Posterior cingulate gyrus (tissue), 11 donors: ENCODE data around the gene WFDC8.
"Not testable (repeated sequence)": the region's sequence is repeated elsewhere in the genome, so short reads cannot be mapped to it uniquely, and the experiment has no call there.

Source experiments
- DNase-seq, 10 donors: peaks; one replicate each; pipeline versions ENCODE4 v3.0.0 to v3.0.0-alpha.2; 2020 to 2021; ENCODE audit warnings: mixed read lengths in 3 of 10
- intact Hi-C: fragments of 100-400 bp; cut with DNase I; formaldehyde crosslinking; loops from one replicate; pipeline ENCODE4 v1.15.1; 2023

WFDC8 gene

DNA sequence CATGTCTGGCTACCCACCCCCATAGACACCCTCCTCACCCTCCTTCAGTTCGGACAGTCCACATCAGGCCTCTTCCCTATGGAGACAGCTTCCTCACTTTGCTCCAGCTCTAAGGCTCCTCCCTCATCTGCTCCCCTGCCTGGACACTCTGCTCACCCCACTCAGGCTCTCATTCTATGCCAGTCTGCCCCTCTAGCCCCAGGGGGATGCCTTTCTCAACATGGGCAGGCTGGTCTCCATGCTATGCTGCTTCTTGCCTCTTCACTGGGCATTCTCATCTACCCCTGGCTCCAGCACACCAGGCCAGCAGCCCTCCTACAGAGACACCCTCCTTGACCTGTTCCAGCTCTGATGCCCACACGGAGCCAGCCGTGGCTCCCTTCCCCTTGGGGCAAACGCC, at the start of gene WFDC8:
TSS of gene WFDC8 (minus strand) at position 101 of the 400 bp plus-strand sequence. CDS start at position 64, 37 bp downstream.
- intact Hi-C loops, result no loop called here
- DNase-seq, result no peak

DNA sequence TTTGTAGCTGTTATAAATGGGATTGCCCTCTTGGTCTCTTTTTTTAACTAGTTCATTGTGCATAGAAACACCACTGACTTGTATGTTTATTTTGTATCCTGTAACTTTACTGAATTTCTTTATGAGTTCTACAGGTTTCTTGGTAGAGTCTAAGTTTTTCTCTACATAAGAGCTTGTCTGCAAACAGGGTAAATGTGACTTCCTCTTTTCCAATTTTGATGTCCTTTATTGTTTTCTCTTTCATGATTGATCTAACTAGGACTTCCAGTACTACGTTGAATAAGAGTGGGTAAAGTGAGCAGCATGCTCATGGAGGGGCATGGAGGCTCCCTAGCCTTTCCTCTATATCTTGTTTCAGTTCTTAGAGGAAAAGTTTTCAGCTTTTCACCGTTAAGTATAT, 47.5 kb upstream of the WFDC8 start:
- intact Hi-C loops, result no loop called here
- DNase-seq, result no peak

- no peak for DNase-seq
- intact Hi-C loops, result no loop called here
Observed at GRCh38 chr20:45621593-45621992, 42.5 kb upstream of the WFDC8 start.

GRCh38 chr20:45617591-45617990, 38.5 kb upstream of the WFDC8 start:
- DNase-seq, result no peak
- intact Hi-C loops, result no loop called here

DNA sequence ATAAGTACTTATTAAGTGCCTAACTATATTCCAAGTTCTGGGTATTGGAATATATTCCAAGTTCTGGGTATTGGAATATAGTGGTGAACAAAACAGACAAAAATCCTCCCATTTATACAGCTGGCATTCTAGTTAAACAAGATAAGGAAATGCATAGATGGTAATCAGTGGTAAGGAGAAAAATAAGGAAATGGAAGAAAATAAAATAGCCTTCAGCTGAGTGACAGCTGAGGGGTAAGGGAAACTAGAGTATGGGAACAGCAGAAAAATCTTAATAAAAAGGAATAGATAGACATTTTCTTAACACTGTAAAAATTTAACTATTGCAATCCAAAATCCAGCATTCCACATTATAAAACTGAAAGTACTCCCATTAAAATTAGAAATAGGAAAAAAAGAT, 33.2 kb upstream of the WFDC8 start:
- intact Hi-C loops, result no loop called here
- DNase-seq, result no peak

GRCh38 chr20:45611054-45611453, 32.0 kb upstream of the WFDC8 start:
- intact Hi-C loops, result no loop called here
- no peak for DNase-seq

DNA sequence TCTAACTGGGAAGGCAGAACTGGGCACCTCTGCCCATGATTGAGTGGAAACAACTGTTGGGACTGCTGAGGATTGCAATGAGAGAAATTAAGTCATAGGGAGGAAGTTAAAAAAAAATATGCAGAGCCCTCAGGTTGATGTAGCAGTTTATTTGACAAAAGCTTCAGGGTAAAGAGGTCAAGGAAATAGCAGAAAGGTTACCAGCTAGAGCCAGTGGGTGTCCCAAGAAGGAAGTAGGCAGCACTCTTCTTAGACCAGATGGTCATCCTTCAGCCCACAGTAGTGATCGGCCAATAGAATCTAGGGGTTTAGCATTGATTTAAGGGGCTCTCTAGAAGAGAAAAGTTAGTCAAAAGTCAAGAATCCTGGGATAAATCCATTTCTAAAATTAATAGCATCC, 28.7 kb upstream of the WFDC8 start:
- DNase-seq, result no peak
- intact Hi-C loops, result no loop called here

DNA sequence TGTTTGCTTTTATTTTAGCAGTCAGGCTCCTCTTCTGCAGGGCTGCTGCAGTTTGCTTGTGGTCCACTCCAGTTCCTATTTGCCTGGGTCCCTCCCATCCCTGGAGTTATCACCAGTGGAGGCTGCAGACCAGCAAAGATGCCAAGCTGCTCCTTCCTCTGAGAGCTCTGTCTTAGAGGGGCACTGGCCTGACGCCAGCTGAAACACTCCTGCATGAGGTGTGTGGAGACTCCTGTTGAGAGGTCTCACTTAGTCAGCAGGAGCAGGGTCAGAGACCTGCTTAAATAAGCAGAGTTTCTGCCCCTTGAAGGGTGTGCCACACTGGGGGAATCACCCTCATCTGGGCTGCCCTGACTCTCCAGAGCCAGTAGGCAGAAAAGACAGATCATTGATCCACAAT, 16.2 kb upstream of the WFDC8 start:
- peak in 1 of 10 donors; percentile 71 for DNase-seq
- intact Hi-C loops, result no loop called here

DNA sequence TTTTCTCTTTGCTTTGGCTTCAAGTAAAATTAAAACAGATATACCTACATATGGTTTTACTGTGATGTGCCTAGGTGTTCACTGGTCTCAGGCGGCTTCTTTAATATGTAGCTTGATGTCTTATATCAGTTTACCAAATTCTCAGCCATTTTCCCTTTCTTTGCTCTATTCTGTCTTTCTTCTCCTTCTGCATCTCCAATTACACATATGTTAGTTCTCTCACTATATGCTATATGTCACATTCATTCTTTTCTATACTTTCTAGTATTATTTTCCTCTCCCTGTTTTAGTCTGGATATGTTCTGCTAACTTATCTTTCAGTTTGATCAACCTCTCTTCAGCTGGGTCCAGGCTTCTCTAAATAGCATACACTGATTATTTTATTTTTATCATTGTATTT, 14.4 kb upstream of the WFDC8 start:
- intact Hi-C loops, result loop anchor here (2.0 kb wide), 1 partner anchor 177 kb away; no protein-coding TSS in a partner anchor
- DNase-seq, result no peak

GRCh38 chr20:45592574-45593189, 13.6 kb upstream of the WFDC8 start:
- intact Hi-C loops, result loop anchor here (2.0 kb wide), 1 partner anchor 178 kb away; no protein-coding TSS in a partner anchor
- DNase-seq, result no peak

- intact Hi-C loops, result no loop called here
- DNase-seq, result no peak
Observed at GRCh38 chr20:45589725-45590124, 10.6 kb upstream of the WFDC8 start.

DNA sequence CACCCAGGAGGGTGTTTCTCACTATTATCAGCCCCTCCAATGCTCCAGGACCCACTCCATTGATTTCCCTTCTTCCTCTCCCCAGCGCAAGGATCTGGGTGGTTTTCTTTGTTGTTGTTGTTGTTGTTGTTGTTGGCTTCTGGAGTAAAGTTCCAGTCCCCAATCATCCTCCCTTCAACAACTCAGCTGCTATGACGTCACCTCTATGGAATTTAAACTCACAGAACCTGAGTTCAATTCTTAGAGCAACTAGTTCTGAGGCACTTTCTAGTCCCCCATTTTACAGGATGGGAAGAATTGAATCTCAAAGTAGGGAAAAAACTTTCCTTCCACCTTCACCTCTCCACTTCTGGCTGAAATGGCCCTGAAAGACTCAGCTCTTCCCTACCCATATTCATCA, 9.7 kb upstream of the WFDC8 start:
- intact Hi-C loops, result no loop called here
- DNase-seq, result no peak

DNA sequence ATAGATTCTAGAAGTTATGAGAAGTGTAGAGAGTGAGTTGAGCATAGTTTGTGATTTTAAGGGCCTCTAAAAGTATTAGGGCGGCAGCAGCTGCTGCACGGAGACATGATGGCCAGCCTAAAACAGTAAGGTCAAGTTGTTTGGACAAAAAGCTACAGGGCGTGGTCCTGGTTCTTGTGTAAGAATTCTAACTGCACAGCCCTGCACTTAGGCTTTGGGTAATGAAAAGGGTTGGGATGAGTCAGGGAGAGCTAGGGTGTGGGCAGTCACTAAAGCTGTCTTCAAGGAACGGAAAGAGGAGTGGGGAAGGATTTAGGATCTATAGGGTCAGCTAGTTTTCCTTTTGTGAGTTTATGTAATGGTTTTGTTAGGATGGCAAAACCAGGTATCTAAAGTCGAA, 6.9 kb upstream of the WFDC8 start:
- DNase-seq, intact Hi-C loops: not testable (repeated sequence)

DNA sequence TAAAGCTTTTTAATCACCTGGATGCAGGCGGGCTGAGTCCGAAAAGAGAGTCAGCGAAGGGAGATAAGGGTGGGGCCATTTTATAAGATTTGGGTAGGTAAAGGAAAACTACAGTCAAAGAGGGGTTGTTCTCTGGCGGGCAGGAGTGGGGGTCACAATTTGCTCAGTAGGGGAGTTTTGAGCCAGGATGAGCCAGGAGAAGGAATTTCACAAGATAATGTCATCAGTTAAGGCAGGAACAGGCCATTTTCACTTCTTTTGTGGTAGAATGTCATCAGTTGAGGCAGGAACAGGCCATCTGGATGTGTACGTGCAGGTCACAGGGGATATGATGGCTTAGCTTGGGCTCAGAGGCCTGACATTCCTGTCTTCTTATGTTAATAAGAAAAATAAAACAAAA, 5.2 kb upstream of the WFDC8 start:
- intact Hi-C loops, DNase-seq: not testable (repeated sequence)

- DNase-seq, result no peak
- intact Hi-C loops, result no loop called here
Observed at GRCh38 chr20:45583502-45583901, 4.4 kb upstream of the WFDC8 start.

DNA sequence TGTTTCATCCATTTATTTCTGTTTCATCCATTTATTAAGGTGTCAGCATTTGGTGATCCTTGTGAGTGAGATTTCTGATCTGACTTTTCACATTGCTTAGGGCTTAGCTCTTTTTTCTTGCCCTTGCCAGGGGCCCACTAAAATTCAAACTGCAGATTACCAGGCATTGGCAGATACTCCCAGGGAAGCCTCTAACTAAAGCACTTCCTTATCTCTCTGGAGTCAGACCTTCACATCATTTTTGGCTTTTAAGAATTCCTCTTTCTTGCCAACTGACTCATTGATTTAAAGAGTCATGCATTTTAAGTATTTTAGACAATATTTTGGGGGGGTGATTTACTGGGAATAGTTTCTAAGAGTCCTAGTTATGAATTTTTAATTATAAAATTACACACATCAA, 2.6 kb upstream of the WFDC8 start:
- no peak for DNase-seq
- intact Hi-C loops, result no loop called here

DNA sequence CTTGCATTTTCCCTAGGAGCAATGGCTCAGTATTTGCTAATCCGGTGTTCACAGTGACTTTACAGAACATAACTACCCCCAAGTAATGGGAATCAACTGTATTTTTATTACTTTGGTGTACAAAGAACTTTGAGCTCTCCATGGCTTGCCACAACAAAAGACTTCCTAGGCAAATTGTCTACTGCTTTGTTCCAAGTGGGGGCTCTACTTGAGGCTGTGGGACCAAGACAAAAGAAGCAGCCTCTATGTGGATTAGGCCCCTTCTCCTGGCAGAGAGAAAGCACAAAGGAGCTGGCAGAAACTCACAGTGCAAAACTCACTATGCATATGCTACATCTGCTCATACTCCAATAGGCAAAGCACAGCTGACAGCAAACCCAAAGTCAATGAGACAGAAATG, 853 bp downstream of the WFDC8 start:
- intact Hi-C loops, result no loop called here
- DNase-seq, result no peak

DNA sequence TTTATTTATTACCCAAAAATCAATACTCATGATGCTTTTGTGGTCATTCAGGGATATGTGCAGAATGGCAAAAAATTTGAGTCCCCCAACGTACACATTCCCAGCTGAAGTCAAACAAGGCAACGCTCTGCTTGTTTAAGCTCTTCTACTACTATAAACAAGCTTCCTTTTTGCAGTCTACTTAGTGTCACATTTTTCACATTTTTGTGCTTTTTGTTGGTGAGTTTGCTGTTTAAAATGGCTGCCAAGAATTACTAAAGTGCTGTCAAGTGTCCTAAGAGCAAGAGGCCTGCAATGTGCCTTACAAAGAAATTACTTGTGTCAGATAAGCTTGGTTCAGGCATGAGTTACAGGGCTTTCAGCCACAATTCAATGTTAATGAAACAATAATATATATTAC, 2.1 kb downstream of the WFDC8 start:
- no peak for DNase-seq
- intact Hi-C loops, result no loop called here

GRCh38 chr20:45575931-45576330, 3.2 kb downstream of the WFDC8 start:
- DNase-seq, result no peak
- intact Hi-C loops, result no loop called here

DNA sequence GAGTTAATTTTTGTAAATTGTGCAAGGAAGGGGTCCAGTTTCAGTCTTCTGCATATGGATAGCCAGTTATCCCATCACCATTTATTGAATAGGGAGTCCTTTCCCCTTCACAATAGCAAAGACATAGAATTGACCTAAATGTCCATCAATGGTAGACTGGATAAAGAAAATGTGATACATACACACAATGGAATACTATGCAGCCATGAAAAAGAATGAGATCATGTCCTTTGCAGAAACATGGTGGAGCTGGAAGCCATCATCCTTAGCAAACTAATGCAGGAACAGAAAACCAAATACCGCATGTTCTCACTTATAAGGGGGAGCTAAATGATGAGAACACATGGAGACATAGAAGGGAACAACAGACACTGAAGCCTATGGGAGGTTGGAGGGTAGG, 9.4 kb downstream of the WFDC8 start:
- DNase-seq, intact Hi-C loops: not testable (repeated sequence)

DNA sequence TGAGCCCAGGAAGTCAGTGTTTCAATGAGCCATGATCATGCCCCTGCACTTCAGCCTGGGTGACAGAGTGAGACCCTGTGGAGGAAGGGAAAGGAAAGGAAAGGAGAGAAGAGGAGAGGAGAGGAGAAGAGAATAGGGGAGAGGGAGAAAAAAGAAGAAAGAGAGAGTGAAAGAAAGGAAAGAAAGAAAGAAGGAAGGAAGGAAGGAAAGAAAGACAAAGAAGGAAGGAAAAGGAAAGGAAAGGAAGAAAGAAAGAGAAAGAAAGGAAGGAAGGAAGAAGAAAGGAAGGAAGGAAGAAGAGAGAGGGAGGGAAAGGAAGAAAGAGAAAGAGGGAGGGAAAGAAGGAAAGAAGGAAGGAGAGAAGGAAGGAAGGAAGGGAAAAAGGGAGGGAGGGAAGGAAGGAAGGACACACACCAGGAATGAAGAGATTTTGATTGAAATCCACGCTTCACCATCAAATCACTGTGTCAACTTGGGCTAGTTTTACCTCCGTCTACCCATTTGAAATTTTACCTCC, 14.3 kb downstream of the WFDC8 start:
- intact Hi-C loops, result no loop called here
- no peak for DNase-seq

DNA sequence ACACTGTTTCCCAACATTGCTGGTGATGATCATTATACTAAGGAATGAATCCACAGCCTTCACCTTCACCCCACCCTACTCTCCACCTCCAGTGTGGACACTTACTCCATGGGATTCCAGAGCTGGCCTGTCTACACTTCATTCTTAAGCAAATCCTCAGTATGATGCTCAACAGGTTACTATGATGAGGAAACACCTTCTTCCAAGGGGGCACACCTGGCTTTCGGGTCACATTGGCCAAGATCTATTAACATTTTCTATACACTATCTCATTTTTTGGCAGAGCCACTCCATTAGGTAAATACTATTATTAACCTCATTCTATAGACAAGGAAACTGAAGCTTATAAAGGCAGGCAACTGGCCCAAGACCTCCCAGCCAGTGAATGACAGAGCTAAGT, 23.9 kb downstream of the WFDC8 start:
- intact Hi-C loops, result no loop called here
- DNase-seq, result no peak

GRCh38 chr20:45552456-45552855, 26.6 kb downstream of the WFDC8 start:
- no peak for DNase-seq
- intact Hi-C loops, result no loop called here
